Measurements from ENCODE around the gene RASSF4. TPM values are rescaled to one million over a fixed set of nuclear protein-coding genes. Genes with fewer than 3 reads are reported as not detected.

The RASSF4 gene
- total and polyA plus RNA-seq, 11 donors = 48.3 to 125 (median 78.9) TPM

GRCh38 chr10:44962870-44963738, 3.5 kb downstream of the RASSF4 start:
- Histone ChIP-seq H3K4me1 (peaks cover 21 to 94% (median 80%) of the 10 kb centered on the region in 12 donors), H3K36me3 (no peaks in the 10 kb centered on the region), H3K9me3 (no peaks in the 10 kb centered on the region), H3K4me3 (peak overlapping the region in 9 of 12 donors; percentile 14 to 86 (median 76)), H3K27ac (peak overlapping the region; percentile 83 to 98 (median 94)), H3K27me3 (no peaks in the 10 kb centered on the region)
- no peak for TF ChIP-seq POLR2A (IDR thresholded peaks at IDR 0.05)
- TF ChIP-seq CTCF (IDR thresholded peaks at IDR 0.05) = peak in 7 of 12 donors; percentile 11 to 39 (median 22)
- DNase-seq (peak in 2 of 5 donors; percentile 33 to 55), ATAC-seq (peak in 2 of 4 donors; percentile 13 to 18)
- intact Hi-C loops (cut with DNase I) = no loop called here
- 53 to 65% (median 62%) methylated on average over 19 of the region's 19 CpGs for WGBS, 4 donors

- peak in 1 of 2 donors; percentile 48 for TF ChIP-seq POLR2A (IDR thresholded peaks at IDR 0.05)
- TF ChIP-seq CTCF (IDR thresholded peaks at IDR 0.05) = no peak
- DNase-seq (peak; percentile 66 to 94 (median 88)), ATAC-seq (peak; percentile 64 to 79 (median 66))
- Histone ChIP-seq H3K9me3 (no peaks in the 10 kb centered on the region), H3K36me3 (no peaks in the 10 kb centered on the region), H3K4me3 (peak overlapping the region in 9 of 12 donors; percentile 14 to 86 (median 76)), H3K27ac (peak overlapping the region; percentile 83 to 98 (median 94)), H3K27me3 (no peaks in the 10 kb centered on the region), H3K4me1 (peaks cover 21 to 94% (median 82%) of the 10 kb centered on the region in 12 donors)
- WGBS, 4 donors = 33 to 43% (median 41%) methylated on average over 13 to 15 of the region's 15 CpGs
- intact Hi-C loops (cut with DNase I) = no loop called here
Measured at GRCh38 chr10:44963772-44964633, 4.4 kb downstream of the RASSF4 start.

GRCh38 chr10:44965104-44965503, 5.5 kb downstream of the RASSF4 start:
- peak overlapping the region; percentile 83 to 98 (median 94) for H3K27ac ChIP-seq
- peaks cover 0 to 11% (median under 1%) of the 10 kb centered on the region in 9 donors for H3K36me3 ChIP-seq
- intact Hi-C loops (cut with DNase I) = no loop called here
- ATAC-seq (no peak), DNase-seq (peak in 1 of 5 donors; percentile 2)
- peak overlapping the region in 1 of 12 donors; percentile 86 for H3K4me3 ChIP-seq
- no peaks in the 10 kb centered on the region for H3K9me3 ChIP-seq
- WGBS, 4 donors = 76 to 89% (median 86%) methylated on average over 1 of the region's 1 CpG
- peaks cover 23 to 100% (median 89%) of the 10 kb centered on the region in 12 donors for H3K4me1 ChIP-seq
- no peak for TF ChIP-seq CTCF (IDR thresholded peaks at IDR 0.05)
- TF ChIP-seq POLR2A (IDR thresholded peaks at IDR 0.05) = no peak
- H3K27me3 ChIP-seq = no peaks in the 10 kb centered on the region

All from heart left ventricle (tissue), 16 donors.